K562 (cell line): ENCODE results near the gene SKIC2. TPM values are rescaled to one million over a fixed set of nuclear protein-coding genes. Genes with fewer than 3 reads are reported as not detected.
A peak's percentile ranks its signal among the peaks of the same experiment; 100 is the strongest.
"Not testable (repeated sequence)": the region's sequence is repeated elsewhere in the genome, so short reads cannot be mapped to it uniquely, and the experiment has no call there.

Source experiments
- ATAC-seq: fragments of 200-7000 bp; cut with Tn5 transposase; 3 replicates; pipeline ENCODE4 v1.9.1; 2020; ENCODE audit warnings: moderate library complexity
- BruUV-seq: library from RNA; stranded (reverse); fragments of 400-500 nt; replicated peaks from 2 replicates; lab custom pipeline; 2021; lab: Mats Ljungman, UMichigan
- CTCF ChIA-PET: fragments of 300-600 bp; formaldehyde crosslinking; extraction: SDS; loops from one replicate; lab custom pipeline; 2021; ENCODE audit warnings: low intra/inter-chr PET ratio; lab: Yijun Ruan, JAX
- POLR2A ChIA-PET: fragments of 300-600, 350-650 bp; sonication (Branson Sonifier 250); formaldehyde crosslinking; extraction: SDS; loops from one replicate; lab custom pipeline; 2021; ENCODE audit warnings: antibody characterized with exemption, inconsistent platforms; lab: Yijun Ruan, JAX
- DNase-seq, 4 experiments: peaks; one replicate each; pipeline versions ENCODE4 v3.0.0 to v3.0.0-alpha.2; 2011 to 2018; ENCODE audit warnings: low spot score in 3 of 4, mixed read lengths in 3 of 4; ENCODE audit errors: extremely low read depth in 1 of 4
- FAIRE-seq: peaks from 2 replicates; lab custom pipeline; 2011; peaks lifted over from hg19 to GRCh38; lab: Jason Lieb, UNC
- H2AFZ ChIP-seq: 2 replicates; pipeline ENCODE4 v1.6.0; 2011; ENCODE audit warnings: low read depth, low read length, control low read depth, inconsistent platforms
- H3K27ac ChIP-seq: fragments of 200-600 bp; 3 replicates; pipeline ENCODE4 v1.8.0; 2011; ENCODE audit warnings: low read depth, mild to moderate bottlenecking, control low read depth, inconsistent platforms, low read length, moderate library complexity, mixed read lengths; ENCODE audit errors: extremely low read depth
- H3K27me3 ChIP-seq, 2 experiments: fragments of 300-600 bp in 1 of 2; 2 replicates in 1 of 2; 3 replicates in 1 of 2; pipeline versions ENCODE4 v1.6.0 to v1.8.0; 2011; ENCODE audit warnings: inconsistent platforms in 2 of 2, low read length in 2 of 2, mild to moderate bottlenecking in 1 of 2, mixed read lengths in 1 of 2, moderate library complexity in 1 of 2; ENCODE audit not compliant: control insufficient read depth in 2 of 2, insufficient read depth in 2 of 2
- H3K36me3 ChIP-seq: fragments of 300-600 bp; 3 replicates; pipeline ENCODE4 v1.8.0; 2011; ENCODE audit warnings: mild to moderate bottlenecking, low read length, inconsistent platforms; ENCODE audit not compliant: control insufficient read depth, insufficient read depth
- H3K4me1 ChIP-seq, 2 experiments: fragments of 200-600 bp in 1 of 2; replicated peaks in 1 of 2; 2 replicates in 1 of 2; 3 replicates in 1 of 2; pipeline versions ENCODE4 v1.5.1 to v1.8.0; 2011; ENCODE audit warnings: inconsistent platforms in 2 of 2, low read length in 2 of 2, mild to moderate bottlenecking in 1 of 2, mixed read lengths in 1 of 2, moderate library complexity in 1 of 2; ENCODE audit not compliant: control insufficient read depth in 2 of 2, insufficient read depth in 2 of 2
- H3K4me2 ChIP-seq: 2 replicates; pipeline ENCODE4 v1.6.1; 2011; ENCODE audit warnings: low read length, control low read depth, inconsistent platforms, mixed read lengths; ENCODE audit not compliant: insufficient read depth
- H3K4me3 ChIP-seq: fragments of 200-600 bp; sonication (generic), shearing (Covaris generic); 2 replicates; pipeline ENCODE4 v1.5.1; 2016; ENCODE audit warnings: control low read depth, inconsistent platforms
- H3K79me2 ChIP-seq: fragments of 200-600 bp; 3 replicates; pipeline ENCODE4 v1.8.0; 2011; ENCODE audit warnings: low read length, inconsistent platforms; ENCODE audit not compliant: control insufficient read depth, insufficient read depth
- H3K9ac ChIP-seq, 2 experiments: 2 replicates each; pipeline versions ENCODE4 v1.6.0 to v1.6.1; 2011; ENCODE audit warnings: low read depth in 2 of 2, low read length in 2 of 2, control low read depth in 1 of 2, inconsistent platforms in 1 of 2, mild to moderate bottlenecking in 1 of 2, mixed read lengths in 1 of 2; ENCODE audit not compliant: insufficient read depth in 1 of 2
- H3K9me1 ChIP-seq: one replicate; pipeline ENCODE4 v1.6.0; 2011; ENCODE audit warnings: inconsistent platforms, mild to moderate bottlenecking, low read length, moderate library complexity; ENCODE audit not compliant: control insufficient read depth, insufficient read depth
- H3K9me3 ChIP-seq: replicated peaks from 2 replicates; pipeline ENCODE4 v1.5.1; 2011; ENCODE audit warnings: low read depth, low read length, inconsistent platforms; ENCODE audit not compliant: control insufficient read depth, insufficient read depth
- H4K20me1 ChIP-seq: replicated peaks from 2 replicates; pipeline ENCODE4 v1.6.1; 2011; ENCODE audit warnings: low read length, inconsistent platforms, mixed read lengths; ENCODE audit not compliant: control insufficient read depth, insufficient read depth
- BCOR ChIP-seq: fragments of 450-650 bp; IDR thresholded peaks from 2 replicates; pipeline ENCODE4 v1.6.1; 2016
- KDM1A ChIP-seq, 2 experiments: fragments of 450-650 bp; IDR thresholded peaks; 2 replicates each; pipeline ENCODE4 v1.6.1; 2016; ENCODE audit warnings: mild to moderate bottlenecking in 2 of 2
- NCOA2 ChIP-seq, 2 experiments: fragments of 450-650 bp; IDR thresholded peaks; 2 replicates each; pipeline ENCODE4 v1.6.1; 2018; ENCODE audit warnings: mild to moderate bottlenecking in 2 of 2, moderate library complexity in 1 of 2; ENCODE audit not compliant: partially characterized antibody in 2 of 2
- NONO ChIP-seq, 2 experiments: fragments of 200-400 bp in 1 of 2; fragments of 450-650 bp in 1 of 2; formaldehyde crosslinking in 1 of 2; IDR thresholded peaks; 2 replicates each; pipeline ENCODE4 v1.6.1; 2017; ENCODE audit warnings: low read depth in 2 of 2, mild to moderate bottlenecking in 2 of 2, moderate library complexity in 2 of 2, low read length in 1 of 2
- XRCC3 ChIP-seq: fragments of 450-650 bp; IDR thresholded peaks from 2 replicates; pipeline ENCODE4 v1.6.1; 2017; ENCODE audit warnings: mild to moderate bottlenecking, moderate library complexity
- ZNF146 ChIP-seq: IDR thresholded peaks from one replicate; pipeline ENCODE4 v1.6.1; 2018; ENCODE audit warnings: missing compliant biosample characterization; ENCODE audit not compliant: unreplicated experiment
- ZNF518B ChIP-seq: fragments of 250-450 bp; sonication (Bioruptor Pico); IDR thresholded peaks from 2 replicates; pipeline ENCODE4 v1.5.0; 2021; ENCODE audit warnings: mild to moderate bottlenecking, moderate library complexity
- WGBS: fragments of 100-300 bp; shearing (Covaris generic); methylation state at CpG from one replicate; pipeline ENCODE4 v1.1.6; 2016; ENCODE audit warnings: low coverage, mixed read lengths; ENCODE audit not compliant: insufficient coverage; ENCODE audit errors: missing lambda C conversion rate; 5-methylcytosine and 5-hydroxymethylcytosine counted together
- in situ Hi-C: fragments of 300-500 bp; cut with MboI; formaldehyde crosslinking; loops from 4 replicates; pipeline ENCODE4 v1.15.0; 2018; ENCODE audit warnings: inconsistent platforms, mixed read lengths
- intact Hi-C: fragments of 100-400 bp; cut with micrococcal nuclease; formaldehyde crosslinking; loops from 2 replicates; pipeline ENCODE4 v1.14.2; 2022
- polyA plus RNA-seq, 8 experiments: library from polyadenylated mRNA; depleted of rRNA in 4 of 8; stranded (reverse) in 5 of 8; unstranded in 3 of 8; fragments of >200 nt; fragmentation: Nextera tagmentation in 2 of 8; fragmentation: Illumina TruSeq in 1 of 8; extraction: Ambion mirVana in 2 of 8; extraction: Trizol in 1 of 8; gene quantifications; 2 replicates each; pipeline versions ENCODE4 v1.2.1 to v1.2.3, GENCODE V29; 2011 to 2014; ENCODE audit warnings: inconsistent platforms in 1 of 8, missing spikeins in 1 of 8
- total RNA-seq, 7 experiments: library from RNA; depleted of rRNA in 6 of 7; stranded (reverse); fragments of >200 nt in 6 of 7; fragmentation: Illumina TruSeq in 2 of 7; extraction: Trizol in 2 of 7; gene quantifications; 2 replicates each; pipeline versions ENCODE4 v1.2.1 to v1.2.3, GENCODE V29; 2011 to 2021; ENCODE audit warnings: low replicate concordance in 1 of 7

Gene SKIC2
- total and polyA plus RNA-seq, 9 of the 15 experiments (the other 6 are each of a cell fraction or from before 2014, with no cell fraction given), result 3.3 to 94.6 (median 38.8) TPM

GRCh38 chr6:31928672-31928939 lies 30.4 kb upstream of the SKIC2 start (continued):
- TF ChIP-seq ZNF518B (CRISPR knock-in tag) (no peak), NCOA2 (IDR thresholded peaks at IDR 0.05; ENCODE audit: partially characterized antibody in 2 of 2) (no peak), NONO (IDR thresholded peaks at IDR 0.05; ENCODE audit: low read depth in 2 of 2, low read length in 1 of 2) (no peak)

- ATAC-seq (no peak), FAIRE-seq (no peak), DNase-seq (no peak)
- CTCF ChIA-PET, result no interaction called here
- Histone ChIP-seq H3K27me3 (peaks cover 8 to 12% of the 10 kb centered on the region in 2 experiments; a peak in 2 of 5 replicates), H3K79me2 (no peaks in the 10 kb centered on the region), H3K27ac (no peak overlapping the region), H4K20me1 (no peaks in the 10 kb centered on the region), H3K4me3 (no peak overlapping the region), H2AFZ (no peak overlapping the region), H3K9ac (no peak overlapping the region), H3K36me3 (no peaks in the 10 kb centered on the region), H3K9me1 (no peaks in the 10 kb centered on the region), H3K4me1 (peaks cover 6 to 13% of the 10 kb centered on the region in 2 experiments; a peak in 4 of 5 replicates), H3K4me2 (no peak overlapping the region), H3K9me3 (peaks cover 2% of the 10 kb centered on the region; the same call in 1 of the 2 replicates)
- TF ChIP-seq XRCC3, result no peak
- peak; percentile 51 for TF ChIP-seq BCOR
- TF ChIP-seq ZNF146 (CRISPR knock-in tag), result peak; percentile 66
- peak in 1 of 2 experiments; percentile 29; a peak in 1 of 4 replicates for TF ChIP-seq KDM1A (IDR thresholded peaks at IDR 0.05)
- POLR2A ChIA-PET, result interaction anchor here (1.1 kb wide), 1 partner anchor 247 kb away, joined by 3 read pairs; no protein-coding TSS in a partner anchor
- intact Hi-C loops (no loop called here), in situ Hi-C loops (no loop called here)
- WGBS, result 94% methylated on average over 1 of the region's 1 CpG
- BruUV-seq, result no TSS peak
These were observed 28.0 kb upstream of the SKIC2 start for GRCh38 chr6:31930962-31931361.

GRCh38 chr6:31932137-31932536 lies 26.8 kb upstream of the SKIC2 start:
- H3K27ac ChIP-seq, H3K4me3 ChIP-seq, BruUV-seq, H3K79me2 ChIP-seq, POLR2A ChIA-PET, in situ Hi-C loops, H3K36me3 ChIP-seq, DNase-seq, H3K9me3 ChIP-seq, H3K9ac ChIP-seq, H4K20me1 ChIP-seq, CTCF ChIA-PET, H3K9me1 ChIP-seq, ATAC-seq, H3K4me2 ChIP-seq, FAIRE-seq, intact Hi-C loops, H2AFZ ChIP-seq: not testable (repeated sequence)
- peaks cover 8 to 12% of the 10 kb centered on the region in 2 experiments; a peak in 2 of 5 replicates for H3K27me3 ChIP-seq
- peaks cover 6 to 13% of the 10 kb centered on the region in 2 experiments; a peak in 4 of 5 replicates for H3K4me1 ChIP-seq
- 52% methylated on average over 4 of the region's 32 CpGs for WGBS
